Endothelial cell of umbilical vein (primary cell): Measurements from ENCODE around the gene TRIM52. TPM values are rescaled to one million over a fixed set of nuclear protein-coding genes. Genes with fewer than 3 reads are reported as not detected.

Experiments
- BruUV-seq: library from RNA; stranded (reverse); fragments of 400-500 nt; replicated peaks from 2 replicates; lab custom pipeline; 2021; lab: Mats Ljungman, UMichigan
- CTCF ChIA-PET: fragments of 300-600, 350-600 bp; sonication (Branson Sonifier 250); formaldehyde crosslinking; loops from one replicate; lab custom pipeline; 2021; ENCODE audit warnings: antibody characterized with exemption, inconsistent platforms; lab: Charles Lee
- POLR2A ChIA-PET: fragments of 300-600, 350-600 bp; sonication (Branson Sonifier 250); formaldehyde crosslinking; loops from one replicate; lab custom pipeline; 2021; ENCODE audit warnings: antibody characterized with exemption, inconsistent platforms; lab: Charles Lee
- DNase-seq: peaks from one replicate; pipeline ENCODE4 v3.0.0-alpha.2; 2011; ENCODE audit warnings: low read depth, low spot score
- FAIRE-seq: peaks from 2 replicates; lab custom pipeline; 2011; peaks lifted over from hg19 to GRCh38; lab: Jason Lieb, UNC
- H2AFZ ChIP-seq: 2 replicates; pipeline ENCODE4 v1.6.0; 2012; ENCODE audit warnings: low read depth, low read length, control low read depth, inconsistent platforms
- H3K27ac ChIP-seq: 2 replicates; pipeline ENCODE4 v1.5.1; 2011; ENCODE audit warnings: low read depth, mild to moderate bottlenecking, control low read depth, low read length, moderate library complexity; ENCODE audit not compliant: insufficient read depth
- H3K27me3 ChIP-seq, 2 experiments: 2 replicates each; pipeline versions ENCODE4 v1.6.0 to v1.6.1; 2011; ENCODE audit warnings: low read length in 2 of 2, mixed read lengths in 1 of 2; ENCODE audit not compliant: control insufficient read depth in 2 of 2, insufficient read depth in 2 of 2
- H3K36me3 ChIP-seq, 2 experiments: 2 replicates in 1 of 2; 3 replicates in 1 of 2; pipeline ENCODE4 v1.5.1; 2011; ENCODE audit warnings: low read length in 2 of 2, mild to moderate bottlenecking in 1 of 2, moderate library complexity in 1 of 2; ENCODE audit not compliant: control insufficient read depth in 2 of 2, insufficient read depth in 2 of 2; ENCODE audit errors: extremely low read depth in 1 of 2
- H3K4me1 ChIP-seq: 3 replicates; pipeline ENCODE4 v1.5.1; 2011; ENCODE audit warnings: mild to moderate bottlenecking, low read length; ENCODE audit not compliant: control insufficient read depth, insufficient read depth; ENCODE audit errors: extremely low read depth
- H3K4me2 ChIP-seq: 2 replicates; pipeline ENCODE4 v1.6.1; 2011; ENCODE audit warnings: low read length, control low read depth, mixed read lengths; ENCODE audit not compliant: insufficient read depth
- H3K4me3 ChIP-seq, 3 experiments: fragments of 200-600 bp in 1 of 3; sonication (generic), shearing (Covaris generic) in 1 of 3; replicated peaks in 1 of 3; 2 replicates each; pipeline ENCODE4 v1.5.1; 2011 to 2016; ENCODE audit warnings: control low read depth in 3 of 3, low read length in 3 of 3, mild to moderate bottlenecking in 2 of 3, inconsistent platforms in 1 of 3, low read depth in 1 of 3, moderate library complexity in 1 of 3; ENCODE audit not compliant: insufficient read depth in 1 of 3
- H3K79me2 ChIP-seq: 2 replicates; pipeline ENCODE4 v1.6.0; 2012; ENCODE audit warnings: low read length, inconsistent platforms; ENCODE audit not compliant: control insufficient read depth, insufficient read depth
- H3K9ac ChIP-seq: replicated peaks from 2 replicates; pipeline ENCODE3; 2011; ENCODE audit warnings: low read length, control low read depth; ENCODE audit not compliant: insufficient read depth; ENCODE audit errors: extremely low read depth
- H3K9me1 ChIP-seq: replicated peaks from 3 replicates; pipeline ENCODE4 v1.6.0; 2011; ENCODE audit warnings: mild to moderate bottlenecking, low read length; ENCODE audit not compliant: control insufficient read depth, insufficient read depth; ENCODE audit errors: extremely low read depth
- H3K9me3 ChIP-seq: replicated peaks from 2 replicates; pipeline ENCODE4 v1.5.1; 2012; ENCODE audit warnings: low read length, inconsistent platforms; ENCODE audit not compliant: control insufficient read depth, insufficient read depth
- H4K20me1 ChIP-seq: replicated peaks from 2 replicates; pipeline ENCODE3; 2011; ENCODE audit warnings: mild to moderate bottlenecking, low read length; ENCODE audit not compliant: control insufficient read depth, insufficient read depth; ENCODE audit errors: extremely low read depth
- EZH2 ChIP-seq: IDR thresholded peaks from 2 replicates; pipeline ENCODE4 v1.6.1; 2012; ENCODE audit warnings: borderline replicate concordance, low read depth, mild to moderate bottlenecking, moderate library complexity, low read length, inconsistent platforms; ENCODE audit not compliant: severe bottlenecking
- FOS ChIP-seq: IDR thresholded peaks from 2 replicates; pipeline ENCODE4 v1.6.1; 2011; ENCODE audit warnings: mild to moderate bottlenecking, low read length, moderate library complexity, borderline replicate concordance; ENCODE audit not compliant: insufficient read depth
- GATA2 ChIP-seq: IDR thresholded peaks from 2 replicates; pipeline ENCODE4 v1.7.0; 2011; ENCODE audit warnings: low read depth, mild to moderate bottlenecking, moderate library complexity, mixed read lengths, low read length; ENCODE audit not compliant: insufficient read length, insufficient read depth
- JUN ChIP-seq: IDR thresholded peaks from 2 replicates; pipeline ENCODE4 v1.6.1; 2011; ENCODE audit warnings: borderline replicate concordance, low read depth; ENCODE audit not compliant: insufficient read length, insufficient read depth
- MYC ChIP-seq: IDR thresholded peaks from one replicate; pipeline ENCODE4 v1.6.1; 2011; ENCODE audit warnings: mild to moderate bottlenecking, low read depth, low read length
- POLR2A ChIP-seq: IDR thresholded peaks from 2 replicates; pipeline ENCODE4 v1.6.1; 2012; ENCODE audit warnings: low read depth, mild to moderate bottlenecking, control low read depth, low read length
- POLR2AphosphoS5 ChIP-seq: IDR thresholded peaks from 2 replicates; pipeline ENCODE4 v1.6.1; 2012; ENCODE audit warnings: low read depth, mild to moderate bottlenecking, control low read depth, low read length, moderate library complexity; ENCODE audit not compliant: insufficient read depth
- dilution Hi-C: fragments of 300-500 bp; cut with MboI; formaldehyde crosslinking; loops from one replicate; pipeline ENCODE4 v1.15.0; 2019; ENCODE audit warnings: low sequenced_read_pairs; ENCODE audit not compliant: extremely low pct_ligation_motif_present
- intact Hi-C: fragments of 100-400 bp; cut with micrococcal nuclease; formaldehyde crosslinking; loops from one replicate; pipeline ENCODE4 v1.10.0; 2022
- polyA plus RNA-seq, 4 experiments: library from polyadenylated mRNA; depleted of rRNA in 3 of 4; stranded (reverse) in 3 of 4; unstranded in 1 of 4; fragments of >200 nt; gene quantifications; 2 replicates each; pipeline versions ENCODE4 v1.2.1 to v1.2.3, GENCODE V29; 2011 to 2012; ENCODE audit warnings: missing spikeins in 1 of 4
- total RNA-seq: library from RNA; stranded (reverse); gene quantifications from 2 replicates; pipeline ENCODE4 v1.2.3, GENCODE V29; 2021
- TF ChIP-seq, protein P1 (sequence below): IDR thresholded peaks from 2 replicates; pipeline ENCODE4 v1.6.1; 2011; ENCODE audit not compliant: insufficient read depth, insufficient read length
- TF ChIP-seq, protein P2 (sequence below), 2 donors: IDR thresholded peaks; 1 replicate in 1 of 2; 2 replicates in 1 of 2; pipeline ENCODE4 v1.5.1; 2011; ENCODE audit warnings: low read length in 2 of 2, mild to moderate bottlenecking in 2 of 2, moderate library complexity in 2 of 2, control low read depth in 1 of 2, inconsistent platforms in 1 of 2, low read depth in 1 of 2; ENCODE audit not compliant: insufficient read depth in 1 of 2; ENCODE audit errors: extremely low read depth in 1 of 2

The TRIM52 gene
- total and polyA plus RNA-seq, 2 donors (not counting 3 experiments of a cell fraction or from before 2014, with no cell fraction given): 5.6 to 10.1 TPM

GRCh38 chr5:181235323-181235688 is 25.6 kb downstream of the TRIM52 start:
- H3K4me2 ChIP-seq: no peak overlapping the region
- TF ChIP-seq POLR2AphosphoS5: no peak
- TF ChIP-seq EZH2: no peak
- TF ChIP-seq FOS: no peak
- TF ChIP-seq, protein P1, sequence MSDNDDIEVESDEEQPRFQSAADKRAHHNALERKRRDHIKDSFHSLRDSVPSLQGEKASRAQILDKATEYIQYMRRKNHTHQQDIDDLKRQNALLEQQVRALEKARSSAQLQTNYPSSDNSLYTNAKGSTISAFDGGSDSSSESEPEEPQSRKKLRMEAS: no peak
- no peak for TF ChIP-seq JUN
- TF ChIP-seq POLR2A: no peak
- TF ChIP-seq GATA2: no peak
- TF ChIP-seq, protein P2, sequence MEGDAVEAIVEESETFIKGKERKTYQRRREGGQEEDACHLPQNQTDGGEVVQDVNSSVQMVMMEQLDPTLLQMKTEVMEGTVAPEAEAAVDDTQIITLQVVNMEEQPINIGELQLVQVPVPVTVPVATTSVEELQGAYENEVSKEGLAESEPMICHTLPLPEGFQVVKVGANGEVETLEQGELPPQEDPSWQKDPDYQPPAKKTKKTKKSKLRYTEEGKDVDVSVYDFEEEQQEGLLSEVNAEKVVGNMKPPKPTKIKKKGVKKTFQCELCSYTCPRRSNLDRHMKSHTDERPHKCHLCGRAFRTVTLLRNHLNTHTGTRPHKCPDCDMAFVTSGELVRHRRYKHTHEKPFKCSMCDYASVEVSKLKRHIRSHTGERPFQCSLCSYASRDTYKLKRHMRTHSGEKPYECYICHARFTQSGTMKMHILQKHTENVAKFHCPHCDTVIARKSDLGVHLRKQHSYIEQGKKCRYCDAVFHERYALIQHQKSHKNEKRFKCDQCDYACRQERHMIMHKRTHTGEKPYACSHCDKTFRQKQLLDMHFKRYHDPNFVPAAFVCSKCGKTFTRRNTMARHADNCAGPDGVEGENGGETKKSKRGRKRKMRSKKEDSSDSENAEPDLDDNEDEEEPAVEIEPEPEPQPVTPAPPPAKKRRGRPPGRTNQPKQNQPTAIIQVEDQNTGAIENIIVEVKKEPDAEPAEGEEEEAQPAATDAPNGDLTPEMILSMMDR (IDR thresholded peaks at IDR 0.05; ENCODE audit: extremely low read depth in 1 of 2, insufficient read depth in 1 of 2, low read depth in 1 of 2, low read length in 2 of 2): no peak
- no peak for TF ChIP-seq MYC
- TSS peak; percentile 73 for BruUV-seq
- DNase-seq: no peak
- H2AFZ ChIP-seq: no peak overlapping the region
- peaks cover 25% of the 10 kb centered on the region for H3K79me2 ChIP-seq
- dilution Hi-C loops (no loop called here), intact Hi-C loops (no loop called here)
- ChIA-PET POLR2A (interaction anchor here (1.4 kb wide), 1 partner anchor 9 kb away, joined by 4 read pairs; no protein-coding TSS in a partner anchor), CTCF (no interaction called here)
- no peak overlapping the region for H3K27ac ChIP-seq
- H3K4me1 ChIP-seq: peaks cover 2% of the 10 kb centered on the region
- H3K27me3 ChIP-seq: no peaks in the 10 kb centered on the region
- H3K9me3 ChIP-seq: no peaks in the 10 kb centered on the region
- FAIRE-seq: no peak
- peaks cover 2% of the 10 kb centered on the region for H4K20me1 ChIP-seq
- H3K9ac ChIP-seq: no peak overlapping the region
- no peak overlapping the region for H3K4me3 ChIP-seq
- peaks cover 39 to 54% of the 10 kb centered on the region in 2 experiments for H3K36me3 ChIP-seq
- H3K9me1 ChIP-seq: no peaks in the 10 kb centered on the region
